ENCODE results near the gene COL1A1.

Gene COL1A1

DNA sequence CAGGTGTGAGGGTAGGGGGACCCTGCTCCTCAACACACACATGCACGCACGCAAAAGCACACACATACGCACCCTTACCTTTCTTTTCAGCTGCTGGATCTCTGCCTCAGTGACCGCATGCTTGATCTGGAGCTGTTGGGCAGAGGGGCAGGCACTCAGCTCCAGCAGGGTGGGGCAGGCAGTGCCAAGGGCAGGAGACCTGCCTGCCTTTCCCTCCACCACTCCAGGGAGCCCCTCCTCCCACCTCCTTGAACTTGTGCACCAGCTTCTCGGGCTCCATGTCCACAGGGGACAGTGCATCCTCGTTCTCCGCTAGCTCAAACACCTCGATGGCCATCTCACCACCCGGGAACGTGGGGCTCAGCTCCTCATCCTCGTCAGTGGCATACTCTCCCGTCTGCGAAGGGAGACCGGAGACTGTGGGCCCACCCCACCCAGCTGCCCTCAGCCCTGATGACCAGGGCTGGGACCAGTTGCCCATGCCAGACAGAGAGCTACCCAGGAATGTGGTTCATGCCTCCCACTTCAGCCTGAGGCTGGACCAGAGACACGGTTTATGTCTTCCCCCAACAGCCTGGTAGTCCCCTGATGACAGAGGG, 62.1 kb downstream of the COL1A1 start:
- DNase-seq: no peak

- DNase-seq: no peak
Observed at GRCh38 chr17:50137042-50137441, 64.4 kb downstream of the COL1A1 start.

- no peak for DNase-seq
Observed at GRCh38 chr17:50136096-50136687, 65.2 kb downstream of the COL1A1 start.

DNA sequence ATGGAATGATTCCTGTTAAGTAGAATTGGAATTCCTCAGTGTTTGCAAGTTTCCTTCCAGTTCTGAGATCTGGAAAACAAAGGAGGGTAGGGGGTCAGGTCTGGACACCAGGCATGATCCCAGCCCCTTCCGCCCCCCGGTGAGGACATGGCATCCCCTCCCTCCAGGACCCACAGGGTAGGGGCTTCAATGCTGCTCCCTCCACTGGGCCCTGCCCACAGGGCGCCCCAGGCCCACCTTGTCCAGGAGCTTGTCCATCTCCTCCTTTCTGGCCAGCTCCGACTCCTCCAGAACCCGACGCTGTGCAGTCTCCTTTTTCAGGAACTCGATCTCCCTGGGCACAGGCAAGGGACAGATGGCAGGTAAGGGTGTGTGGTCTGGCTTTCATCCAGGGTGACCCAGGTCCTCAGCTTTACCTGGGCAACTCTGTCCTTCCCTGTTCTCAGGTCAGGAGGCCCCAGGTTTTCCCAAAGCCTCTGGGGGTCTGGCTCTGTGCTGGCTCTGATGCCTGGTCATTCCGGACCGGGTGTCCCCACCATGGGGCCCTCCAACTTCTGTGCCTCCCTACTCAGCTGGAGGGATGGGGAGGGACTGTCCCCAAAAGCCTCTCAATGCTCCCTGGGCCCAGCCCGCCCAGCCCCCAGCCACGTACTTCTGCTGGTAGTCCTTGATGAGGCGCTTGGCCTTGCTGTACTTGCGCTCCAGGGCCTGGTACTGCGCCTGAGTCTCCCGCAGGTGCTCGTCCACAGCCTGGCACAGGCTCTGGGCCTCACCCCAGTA, 65.9 kb downstream of the COL1A1 start:
- no peak for DNase-seq

GRCh38 chr17:50134206-50135110, 67.0 kb downstream of the COL1A1 start:
- DNase-seq: no peak

DNA sequence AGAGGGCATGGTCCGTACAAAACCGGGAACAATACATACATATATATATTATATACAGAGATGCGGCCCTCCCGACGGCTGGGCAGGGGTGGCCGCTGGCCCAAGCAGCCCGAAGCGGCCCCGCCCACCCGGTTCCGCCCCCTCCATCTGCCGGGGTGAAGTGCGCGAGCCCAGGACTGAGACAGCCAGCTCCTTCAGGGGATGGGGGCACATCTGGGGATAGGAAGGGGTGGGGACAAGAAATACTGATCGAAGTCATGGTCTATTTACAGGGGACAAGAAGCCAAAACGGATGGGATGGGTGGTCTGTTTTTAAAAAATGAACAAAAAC, 67.7 kb downstream of the COL1A1 start:
- DNase-seq: no peak
